Epithelial cell of esophagus (primary cell): ENCODE data around the gene ZNRF3.

Experiments
- DNase-seq: peaks from one replicate; pipeline ENCODE4 v3.0.0; 2010; ENCODE audit warnings: low read depth
- H3K4me3 ChIP-seq: 2 replicates; pipeline ENCODE4 v1.5.1; 2011; ENCODE audit warnings: mild to moderate bottlenecking, low read length, control low read depth
- CTCF ChIP-seq: IDR thresholded peaks from 2 replicates; pipeline ENCODE4 v1.5.1; 2011; ENCODE audit warnings: low read depth, mild to moderate bottlenecking, low read length, control low read depth, inconsistent platforms; ENCODE audit not compliant: insufficient read depth; ENCODE audit errors: missing control alignments

Gene ZNRF3

GRCh38 chr22:28931844-28932567 is 48.6 kb downstream of the ZNRF3 start:
- no peak overlapping the region for H3K4me3 ChIP-seq
- DNase-seq, result no peak
- no peak for TF ChIP-seq CTCF

DNA sequence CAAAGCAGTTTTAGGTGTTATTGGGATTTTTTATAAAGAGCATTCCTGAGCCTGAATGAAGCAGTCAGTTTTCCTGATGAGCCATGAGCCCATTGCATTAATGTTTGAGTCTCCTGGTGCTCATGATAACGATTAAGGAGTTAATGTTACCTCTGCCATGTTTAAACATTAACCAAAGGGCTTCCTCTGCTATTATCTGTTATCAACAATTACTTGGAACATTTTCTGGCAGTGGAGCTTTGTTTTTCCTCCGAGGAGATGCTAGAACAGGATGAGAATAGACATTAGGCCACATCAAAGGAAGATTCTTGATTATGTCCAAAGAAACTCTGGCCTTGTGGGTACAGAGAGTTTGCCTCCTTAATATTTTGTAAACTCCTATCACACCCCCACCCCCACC is 49.9 kb downstream of the ZNRF3 start:
- no peak for TF ChIP-seq CTCF
- DNase-seq, result no peak
- H3K4me3 ChIP-seq, result no peak overlapping the region

DNA sequence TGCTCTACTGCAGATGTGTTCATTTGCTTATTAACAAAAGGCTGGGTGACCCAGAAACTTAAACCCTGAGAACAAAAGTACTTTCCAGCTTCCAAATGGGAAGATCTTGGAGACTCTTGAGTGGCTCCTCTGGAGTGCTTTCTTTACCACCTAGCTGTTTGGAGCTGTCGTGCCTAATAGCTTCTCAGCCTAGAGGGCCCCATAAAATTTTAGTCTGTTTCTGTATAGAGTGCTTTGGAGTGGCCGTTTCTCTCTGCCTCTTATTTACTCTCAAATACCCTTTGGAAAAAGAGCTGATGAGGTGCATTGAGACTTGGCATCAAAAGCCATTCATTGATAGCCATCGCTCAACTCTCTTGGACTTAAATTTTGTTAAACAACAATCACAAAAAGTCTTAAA is 50.7 kb downstream of the ZNRF3 start:
- no peak overlapping the region for H3K4me3 ChIP-seq
- no peak for TF ChIP-seq CTCF
- DNase-seq, result no peak

DNA sequence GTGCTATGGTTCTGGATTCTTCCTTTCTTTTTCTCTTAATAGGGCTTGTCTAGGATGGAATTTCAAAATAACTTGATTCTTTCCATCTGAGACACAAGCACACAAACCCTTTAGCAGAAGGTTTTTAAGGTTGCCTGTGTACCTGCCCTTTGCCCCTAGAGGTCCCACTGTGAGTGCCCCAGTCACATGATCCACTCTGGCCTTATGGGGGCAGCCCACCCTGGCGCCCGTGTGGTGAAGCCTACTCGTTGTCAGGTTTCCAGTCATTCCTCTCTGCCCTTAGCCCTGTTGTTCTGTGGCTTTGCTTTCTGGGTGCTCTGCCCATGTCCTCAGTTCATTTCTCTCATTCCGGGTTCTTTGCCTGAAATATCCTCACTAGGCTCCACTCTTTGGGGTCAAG is 51.8 kb downstream of the ZNRF3 start:
- TF ChIP-seq CTCF, result no peak
- DNase-seq, result no peak

DNA sequence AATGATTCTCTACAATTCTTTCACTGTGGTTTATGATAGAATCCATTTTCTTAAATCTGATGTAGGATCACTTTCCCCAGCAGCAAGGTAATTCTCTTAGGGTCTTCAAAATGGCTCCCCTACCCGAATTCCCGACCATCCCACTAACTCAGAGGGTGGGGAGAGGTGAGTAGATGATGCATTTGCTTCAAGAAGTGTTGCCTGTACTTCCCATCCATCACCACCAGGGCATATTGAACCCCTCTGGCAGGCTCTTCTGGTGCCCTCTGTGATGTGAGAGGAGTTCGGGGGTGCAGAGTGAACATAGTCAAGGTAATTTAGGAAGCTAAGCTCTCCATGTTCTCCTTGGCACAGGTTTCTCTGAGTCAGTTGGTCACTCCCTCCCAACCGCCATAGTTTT is 52.3 kb downstream of the ZNRF3 start:
- no peak overlapping the region for H3K4me3 ChIP-seq
- no peak for DNase-seq
- peak; percentile 32 for TF ChIP-seq CTCF

More for the DNA sequence above, 51.8 kb downstream of the ZNRF3 start:
- H3K4me3 ChIP-seq, result no peak overlapping the region

DNA sequence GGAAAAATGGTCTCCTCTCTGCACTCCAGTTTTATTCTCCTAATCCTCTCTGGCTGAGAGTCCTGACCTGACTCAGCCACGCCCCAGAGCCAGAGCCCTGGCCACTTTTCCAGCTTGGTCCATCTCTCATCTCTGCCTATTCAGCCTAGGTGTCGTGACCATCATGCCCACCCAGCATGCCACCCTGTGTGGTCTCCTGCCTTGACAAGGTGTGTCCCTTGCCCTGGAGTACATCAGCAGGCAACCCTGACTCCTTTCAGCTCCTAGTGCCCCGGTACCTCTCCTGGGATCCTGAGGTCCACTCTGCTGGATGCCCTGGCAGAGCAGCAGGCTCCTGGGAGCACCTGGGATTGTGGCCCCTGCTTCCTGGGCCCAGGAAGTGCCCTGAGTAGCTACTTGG is 52.8 kb downstream of the ZNRF3 start:
- TF ChIP-seq CTCF, result no peak
- H3K4me3 ChIP-seq, result no peak overlapping the region
- DNase-seq, result no peak
